ENCODE data around the gene AK9. TPM values are rescaled to one million over a fixed set of nuclear protein-coding genes. Genes with fewer than 3 reads are reported as not detected.
"Not testable (repeated sequence)": the region's sequence is repeated elsewhere in the genome, so short reads cannot be mapped to it uniquely, and the experiment has no call there.

AK9 gene
- total RNA-seq, 1 donor from 2014 or later = 5.4 TPM

GRCh38 chr6:109736273-109737025, 45.4 kb upstream of the AK9 start:
- no peaks in the 10 kb centered on the region for H3K36me3 ChIP-seq (ENCODE audit: control insufficient read depth, insufficient read depth, low read length)
- no peak for DNase-seq (ENCODE audit: low read depth)
- TF ChIP-seq, protein P1, sequence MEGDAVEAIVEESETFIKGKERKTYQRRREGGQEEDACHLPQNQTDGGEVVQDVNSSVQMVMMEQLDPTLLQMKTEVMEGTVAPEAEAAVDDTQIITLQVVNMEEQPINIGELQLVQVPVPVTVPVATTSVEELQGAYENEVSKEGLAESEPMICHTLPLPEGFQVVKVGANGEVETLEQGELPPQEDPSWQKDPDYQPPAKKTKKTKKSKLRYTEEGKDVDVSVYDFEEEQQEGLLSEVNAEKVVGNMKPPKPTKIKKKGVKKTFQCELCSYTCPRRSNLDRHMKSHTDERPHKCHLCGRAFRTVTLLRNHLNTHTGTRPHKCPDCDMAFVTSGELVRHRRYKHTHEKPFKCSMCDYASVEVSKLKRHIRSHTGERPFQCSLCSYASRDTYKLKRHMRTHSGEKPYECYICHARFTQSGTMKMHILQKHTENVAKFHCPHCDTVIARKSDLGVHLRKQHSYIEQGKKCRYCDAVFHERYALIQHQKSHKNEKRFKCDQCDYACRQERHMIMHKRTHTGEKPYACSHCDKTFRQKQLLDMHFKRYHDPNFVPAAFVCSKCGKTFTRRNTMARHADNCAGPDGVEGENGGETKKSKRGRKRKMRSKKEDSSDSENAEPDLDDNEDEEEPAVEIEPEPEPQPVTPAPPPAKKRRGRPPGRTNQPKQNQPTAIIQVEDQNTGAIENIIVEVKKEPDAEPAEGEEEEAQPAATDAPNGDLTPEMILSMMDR (IDR thresholded peaks at IDR 0.05; ENCODE audit: insufficient read depth, low read length, poor library complexity, severe bottlenecking) = no peak

DNA sequence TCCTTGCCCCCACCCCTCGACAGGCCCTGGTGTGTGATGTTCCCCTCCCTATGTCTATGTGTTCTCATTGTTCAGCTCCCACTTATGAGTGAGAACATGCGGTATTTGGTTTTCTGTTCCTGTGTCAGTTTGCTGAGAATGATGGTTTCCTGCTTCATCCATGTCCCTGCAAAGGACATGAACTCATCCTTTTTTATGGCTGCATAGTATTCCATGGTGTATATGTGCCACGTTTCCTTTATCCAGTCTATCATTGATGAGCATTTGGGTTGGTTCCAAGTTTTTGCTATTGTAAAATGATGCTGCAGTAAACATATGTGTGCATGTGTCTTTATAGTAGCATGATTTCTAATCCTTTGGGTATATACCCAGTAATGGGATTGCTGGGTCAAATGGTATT, 34.2 kb upstream of the AK9 start:
- not testable (repeated sequence) for H3K36me3 ChIP-seq (ENCODE audit: control insufficient read depth, insufficient read depth, low read length); H3K4me3 ChIP-seq (ENCODE audit: low read depth, low read length); DNase-seq (ENCODE audit: low read depth)

More at GRCh38 chr6:109736273-109737025, 45.4 kb upstream of the AK9 start:
- Histone ChIP-seq H3K27me3 (ENCODE audit: control insufficient read depth, insufficient read depth, low read length) (no peaks in the 10 kb centered on the region), H3K4me3 (ENCODE audit: low read depth, low read length) (no peak overlapping the region)

GRCh38 chr6:109722564-109723254, 31.7 kb upstream of the AK9 start:
- no peak for DNase-seq (ENCODE audit: low read depth)
- H3K4me3 ChIP-seq (ENCODE audit: low read depth, low read length) = no peak overlapping the region
- H3K36me3 ChIP-seq (ENCODE audit: control insufficient read depth, insufficient read depth, low read length) = no peaks in the 10 kb centered on the region
- no peaks in the 10 kb centered on the region for H3K27me3 ChIP-seq (ENCODE audit: control insufficient read depth, insufficient read depth, low read length)
- TF ChIP-seq, protein P1 (IDR thresholded peaks at IDR 0.05; ENCODE audit: insufficient read depth, low read length, poor library complexity, severe bottlenecking) = no peak

More for the DNA sequence above, 34.2 kb upstream of the AK9 start:
- H3K27me3 ChIP-seq (ENCODE audit: control insufficient read depth, insufficient read depth, low read length) = not testable (repeated sequence)

DNA sequence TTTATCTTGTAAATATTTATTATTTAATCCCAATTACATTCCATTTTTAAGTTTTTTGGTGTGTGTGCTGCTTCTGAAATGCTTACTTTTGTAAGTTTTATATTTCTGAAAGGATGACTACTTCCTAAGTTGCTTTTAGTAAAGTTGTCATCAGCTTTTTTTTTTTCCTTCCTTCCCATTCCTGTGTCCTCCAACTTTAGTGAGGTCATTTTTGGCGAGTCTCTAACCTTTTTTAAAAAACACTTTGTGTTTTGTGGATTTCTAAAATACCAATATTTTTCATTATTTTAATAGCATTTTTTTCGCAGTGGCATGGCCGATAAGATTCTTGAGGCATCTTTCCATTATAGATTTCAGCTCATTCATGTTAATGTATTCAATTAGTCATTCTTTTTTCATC, 31.0 kb upstream of the AK9 start:
- DNase-seq (ENCODE audit: low read depth) = no peak
- TF ChIP-seq, protein P1 (IDR thresholded peaks at IDR 0.05; ENCODE audit: insufficient read depth, low read length, poor library complexity, severe bottlenecking) = no peak
- no peaks in the 10 kb centered on the region for H3K27me3 ChIP-seq (ENCODE audit: control insufficient read depth, insufficient read depth, low read length)
- H3K36me3 ChIP-seq (ENCODE audit: control insufficient read depth, insufficient read depth, low read length) = no peaks in the 10 kb centered on the region
- no peak overlapping the region for H3K4me3 ChIP-seq (ENCODE audit: low read depth, low read length)

- no peaks in the 10 kb centered on the region for H3K36me3 ChIP-seq (ENCODE audit: control insufficient read depth, insufficient read depth, low read length)
- TF ChIP-seq, protein P1 (IDR thresholded peaks at IDR 0.05; ENCODE audit: insufficient read depth, low read length, poor library complexity, severe bottlenecking) = no peak
- no peak for DNase-seq (ENCODE audit: low read depth)
- no peak overlapping the region for H3K4me3 ChIP-seq (ENCODE audit: low read depth, low read length)
- no peaks in the 10 kb centered on the region for H3K27me3 ChIP-seq (ENCODE audit: control insufficient read depth, insufficient read depth, low read length)
Observed at GRCh38 chr6:109720311-109720710, 29.3 kb upstream of the AK9 start.

- no peak for DNase-seq (ENCODE audit: low read depth)
- TF ChIP-seq, protein P1 (IDR thresholded peaks at IDR 0.05; ENCODE audit: insufficient read depth, low read length, poor library complexity, severe bottlenecking) = no peak
- Histone ChIP-seq H3K36me3 (ENCODE audit: control insufficient read depth, insufficient read depth, low read length) (no peaks in the 10 kb centered on the region), H3K4me3 (ENCODE audit: low read depth, low read length) (no peak overlapping the region), H3K27me3 (ENCODE audit: control insufficient read depth, insufficient read depth, low read length) (no peaks in the 10 kb centered on the region)
Observed at GRCh38 chr6:109718991-109719390, 28.0 kb upstream of the AK9 start.
